ENCODE results near the gene TMEM131.

- TF ChIP-seq CTCF (IDR thresholded peaks at IDR 0.05; ENCODE audit: insufficient read depth, low read length) (no peak), POLR2AphosphoS5 (IDR thresholded peaks at IDR 0.05; ENCODE audit: low read depth) (no peak), GABPA (IDR thresholded peaks at IDR 0.05; ENCODE audit: low read depth) (no peak)
Measured at GRCh38 chr2:97741686-97742085, 254.1 kb downstream of the TMEM131 start.

Measured in HL-60 (cell line).